HG03135 (cell line): Measurements from ENCODE around the gene SLC35D1.

Experiments used
- ATAC-seq: cut with Tn5 transposase; IDR thresholded peaks from one replicate; pipeline ENCODE4 v1.9.1; 2021; ENCODE audit warnings: mild to moderate bottlenecking, moderate library complexity; ENCODE audit not compliant: unreplicated experiment

Gene SLC35D1

GRCh38 chr1:67044631-67045270 lies 9.2 kb downstream of the SLC35D1 start:
- no peak for ATAC-seq

GRCh38 chr1:67043366-67043765 lies 10.6 kb downstream of the SLC35D1 start:
- ATAC-seq, result no peak

- no peak for ATAC-seq
Observed at GRCh38 chr1:67041841-67042503, 12.0 kb downstream of the SLC35D1 start.

- no peak for ATAC-seq
Observed at GRCh38 chr1:67040405-67040804, 13.5 kb downstream of the SLC35D1 start.

GRCh38 chr1:67031859-67032247 lies 22.1 kb downstream of the SLC35D1 start:
- no peak for ATAC-seq

- ATAC-seq, result no peak
Observed at GRCh38 chr1:67031121-67031858, 22.7 kb downstream of the SLC35D1 start.

GRCh38 chr1:67029472-67029871 lies 24.5 kb downstream of the SLC35D1 start:
- no peak for ATAC-seq

- no peak for ATAC-seq
Observed at GRCh38 chr1:67020765-67021164, 33.2 kb downstream of the SLC35D1 start.

- ATAC-seq, result no peak
Observed at GRCh38 chr1:67020304-67020703, 33.6 kb downstream of the SLC35D1 start.

- no peak for ATAC-seq
Observed at GRCh38 chr1:67019600-67020136, 34.3 kb downstream of the SLC35D1 start.

- ATAC-seq, result no peak
Observed at GRCh38 chr1:67019121-67019520, 34.8 kb downstream of the SLC35D1 start.

GRCh38 chr1:67018574-67018973 lies 35.4 kb downstream of the SLC35D1 start:
- no peak for ATAC-seq

- no peak for ATAC-seq
Observed at GRCh38 chr1:67013573-67013972, 40.4 kb downstream of the SLC35D1 start.

- no peak for ATAC-seq
Observed at GRCh38 chr1:67009792-67010191, 44.2 kb downstream of the SLC35D1 start.

- ATAC-seq, result no peak
Observed at GRCh38 chr1:67005068-67005467, 48.9 kb downstream of the SLC35D1 start.

GRCh38 chr1:67004176-67004575 lies 49.8 kb downstream of the SLC35D1 start:
- no peak for ATAC-seq

GRCh38 chr1:67001682-67002425 lies 52.1 kb downstream of the SLC35D1 start:
- ATAC-seq, result no peak

- ATAC-seq, result no peak
Observed at GRCh38 chr1:66999640-67000400, 54.1 kb downstream of the SLC35D1 start.

GRCh38 chr1:66998972-66999371 lies 55.0 kb downstream of the SLC35D1 start:
- no peak for ATAC-seq

- ATAC-seq, result peak; percentile 78
Observed at GRCh38 chr1:66996018-66996682, 57.8 kb downstream of the SLC35D1 start.
